ENCODE data around the gene PDCD4. TPM values are rescaled to one million over a fixed set of nuclear protein-coding genes. Genes with fewer than 3 reads are reported as not detected.

Gene PDCD4
- total RNA-seq, 1 experiment from 2014 or later = 32.7 TPM

GRCh38 chr10:110844617-110844881, 27.2 kb upstream of the PDCD4 start:
- Mint-ChIP-seq H3K4me3 (no peak overlapping the region), H3K9me3 (peaks cover 3% of the 10 kb centered on the region), H3K36me3 (no peaks in the 10 kb centered on the region), H3K27ac (no peak overlapping the region), H3K4me1 (peaks cover 24% of the 10 kb centered on the region), H3K27me3 (ENCODE audit: low read depth) (no peaks in the 10 kb centered on the region)
- CTCF ChIA-PET = no interaction called here
- DNase-seq (ENCODE audit: low spot score) (no peak), ATAC-seq (no peak)
- TF ChIP-seq ZNF232 (CRISPR knock-in tag; IDR thresholded peaks at IDR 0.05) = no peak
- TF ChIP-seq PRRX2 (CRISPR knock-in tag; IDR thresholded peaks at IDR 0.05) = no peak
- POLR2A ChIA-PET = no interaction called here

- H3K27me3 Mint-ChIP-seq (ENCODE audit: low read depth) = no peaks in the 10 kb centered on the region
- ChIA-PET CTCF (interaction anchor here (0.6 kb wide), 1 partner anchor 217 kb away, joined by 3 read pairs; no protein-coding TSS in a partner anchor), POLR2A (no interaction called here)
- TF ChIP-seq ZNF396 (CRISPR knock-in tag; IDR thresholded peaks at IDR 0.05; ENCODE audit: borderline replicate concordance) = no peak
- no peak for TF ChIP-seq HMGXB4 (CRISPR knock-in tag; IDR thresholded peaks at IDR 0.05)
- TF ChIP-seq ZNF425 (CRISPR knock-in tag; conservative IDR thresholded peaks at IDR 0.05) = no peak
- TF ChIP-seq GRHL2 (CRISPR knock-in tag; IDR thresholded peaks at IDR 0.05; ENCODE audit: insufficient replicate concordance, severe bottlenecking) = no peak
- no peak for TF ChIP-seq ZNF423 (CRISPR knock-in tag; IDR thresholded peaks at IDR 0.05)
- no peak for TF ChIP-seq ESRRA (CRISPR knock-in tag; IDR thresholded peaks at IDR 0.05; ENCODE audit: borderline replicate concordance)
- no peak for TF ChIP-seq ZSCAN18 (CRISPR knock-in tag; IDR thresholded peaks at IDR 0.05)
- no peaks in the 10 kb centered on the region for H3K36me3 Mint-ChIP-seq
- DNase-seq (ENCODE audit: low spot score) (no peak), ATAC-seq (no peak)
- no peak overlapping the region for H3K4me3 Mint-ChIP-seq
- peaks cover 3% of the 10 kb centered on the region for H3K9me3 Mint-ChIP-seq
- H3K27ac Mint-ChIP-seq = no peak overlapping the region
- H3K4me1 Mint-ChIP-seq = peaks cover 22% of the 10 kb centered on the region
Measured at GRCh38 chr10:110845192-110845755, 26.5 kb upstream of the PDCD4 start.

- H3K27ac Mint-ChIP-seq = no peak overlapping the region
- ATAC-seq = no peak
- peaks cover 20% of the 10 kb centered on the region for H3K4me1 Mint-ChIP-seq
- no peaks in the 10 kb centered on the region for H3K36me3 Mint-ChIP-seq
- DNase-seq (ENCODE audit: low spot score) = no peak
- no peak overlapping the region for H3K4me3 Mint-ChIP-seq
- H3K27me3 Mint-ChIP-seq (ENCODE audit: low read depth) = no peaks in the 10 kb centered on the region
- CTCF ChIA-PET = interaction anchor here (0.9 kb wide), 1 partner anchor 42 kb away, joined by 4 read pairs; no protein-coding TSS in a partner anchor
- POLR2A ChIA-PET = interaction anchor here (1.1 kb wide), 1 partner anchor 8 kb away, joined by 3 read pairs; no protein-coding TSS in a partner anchor
- H3K9me3 Mint-ChIP-seq = peaks cover 3% of the 10 kb centered on the region
- TF ChIP-seq ZSCAN18 (CRISPR knock-in tag; IDR thresholded peaks at IDR 0.05) (no peak), FOXP1 (CRISPR knock-in tag; IDR thresholded peaks at IDR 0.05; ENCODE audit: borderline replicate concordance) (no peak), USF2 (CRISPR knock-in tag; IDR thresholded peaks at IDR 0.05) (no peak), AFF4 (CRISPR knock-in tag; IDR thresholded peaks at IDR 0.05; ENCODE audit: borderline replicate concordance) (no peak), CREB1 (CRISPR knock-in tag; IDR thresholded peaks at IDR 0.05) (no peak), ZNF416 (CRISPR knock-in tag; IDR thresholded peaks at IDR 0.05) (no peak), CREM (CRISPR knock-in tag; IDR thresholded peaks at IDR 0.05) (no peak)
Measured at GRCh38 chr10:110845756-110846620, 25.7 kb upstream of the PDCD4 start.

All from WTC11 (cell line).